Liver (tissue), 10 donors: ENCODE measurements around the gene RNFT2. TPM values are rescaled to one million over a fixed set of nuclear protein-coding genes. Genes with fewer than 3 reads are reported as not detected.

Experiments
- DNase-seq: peaks from one replicate; pipeline ENCODE4 v3.0.0-alpha.2; 2017; ENCODE audit warnings: low spot score
- H3K27ac ChIP-seq, 2 donors: one replicate each; pipeline ENCODE4 v1.7.0; 2013; ENCODE audit warnings: inconsistent platforms in 2 of 2, low read length in 2 of 2, control low read depth in 1 of 2, low read depth in 1 of 2, mild to moderate bottlenecking in 1 of 2
- H3K27me3 ChIP-seq, 4 donors: one replicate each; pipeline versions ENCODE4 v1.6.1 to v1.7.0; 2013; ENCODE audit warnings: low read length in 3 of 4, inconsistent platforms in 1 of 4, mild to moderate bottlenecking in 1 of 4, moderate library complexity in 1 of 4; ENCODE audit not compliant: control insufficient read depth in 4 of 4, insufficient read depth in 4 of 4
- H3K36me3 ChIP-seq, 4 donors: one replicate each; pipeline versions ENCODE4 v1.6.1 to v1.7.0; 2013; ENCODE audit warnings: low read length in 3 of 4, mild to moderate bottlenecking in 3 of 4, low read depth in 1 of 4, moderate library complexity in 1 of 4; ENCODE audit not compliant: control insufficient read depth in 4 of 4, insufficient read depth in 3 of 4
- H3K4me1 ChIP-seq, 4 donors: one replicate each; pipeline versions ENCODE4 v1.6.1 to v1.7.0; 2013; ENCODE audit warnings: low read length in 3 of 4, mild to moderate bottlenecking in 3 of 4, moderate library complexity in 1 of 4; ENCODE audit not compliant: control insufficient read depth in 4 of 4, insufficient read depth in 4 of 4
- H3K4me3 ChIP-seq, 3 donors: one replicate each; pipeline versions ENCODE4 v1.6.1 to v1.7.0; 2013; ENCODE audit warnings: low read length in 3 of 3, control low read depth in 1 of 3, low read depth in 1 of 3, mild to moderate bottlenecking in 1 of 3
- H3K9ac ChIP-seq, 2 donors: one replicate each; pipeline ENCODE4 v1.7.0; 2013; ENCODE audit warnings: low read length in 2 of 2, mild to moderate bottlenecking in 2 of 2, moderate library complexity in 2 of 2, control low read depth in 1 of 2, low read depth in 1 of 2
- H3K9me3 ChIP-seq, 4 donors: one replicate each; pipeline versions ENCODE4 v1.6.1 to v1.7.0; 2013; ENCODE audit warnings: low read length in 3 of 4; ENCODE audit not compliant: control insufficient read depth in 4 of 4
- FOXA1 ChIP-seq: IDR thresholded peaks from 2 replicates; pipeline ENCODE4 v1.6.1; 2016; ENCODE audit warnings: antibody characterized with exemption
- FOXA2 ChIP-seq: IDR thresholded peaks from 2 replicates; pipeline ENCODE4 v1.6.1; 2016; ENCODE audit warnings: antibody characterized with exemption
- GABPA ChIP-seq, 2 donors: IDR thresholded peaks in 1 of 2; conservative IDR thresholded peaks in 1 of 2; 2 replicates each; pipeline ENCODE4 v1.6.1; 2016; ENCODE audit warnings: antibody characterized with exemption in 2 of 2, mild to moderate bottlenecking in 1 of 2, moderate library complexity in 1 of 2
- HNF4A ChIP-seq, 2 donors: conservative IDR thresholded peaks; 2 replicates each; pipeline ENCODE4 v1.6.1; 2016; ENCODE audit warnings: antibody characterized with exemption in 2 of 2, mild to moderate bottlenecking in 2 of 2
- NR2F2 ChIP-seq: IDR thresholded peaks from 2 replicates; pipeline ENCODE4 v1.6.1; 2016; ENCODE audit warnings: antibody characterized with exemption
- RXRA ChIP-seq, 2 donors: IDR thresholded peaks; 2 replicates each; pipeline ENCODE4 v1.6.1; 2017 to 2018; ENCODE audit warnings: antibody characterized with exemption in 2 of 2, mild to moderate bottlenecking in 1 of 2
- WGBS: extraction: QIAGEN DNeasy Blood & Tissue Kit; methylation state at CpG from one replicate; pipeline ENCODE4 v1.1.7; 2013; 5-methylcytosine and 5-hydroxymethylcytosine counted together
- polyA plus RNA-seq, 2 donors: library from polyadenylated mRNA; stranded (reverse) in 1 of 2; unstranded in 1 of 2; fragments of 200-250 nt in 1 of 2; fragments of >200 nt in 1 of 2; fragmentation: Nextera tagmentation in 1 of 2; extraction: Ambion mirVana in 1 of 2; gene quantifications; one replicate each; pipeline versions ENCODE4 v1.2.1 to v1.2.3, GENCODE V29; 2013 to 2015
- small RNA-seq: library from RNA; depleted of rRNA; stranded (forward); fragments of <200 nt; gene quantifications from one replicate; pipeline ENCODE3, GENCODE V24; 2014
- total RNA-seq, 2 donors: library from RNA; depleted of rRNA; stranded (reverse); fragments of >200 nt; gene quantifications; one replicate each; pipeline ENCODE4 v1.2.3, GENCODE V29; 2014
- TF ChIP-seq, protein P1 (sequence below): IDR thresholded peaks from 2 replicates; pipeline ENCODE4 v1.6.1; 2016; ENCODE audit warnings: antibody characterized with exemption
- TF ChIP-seq, protein P2 (sequence below): IDR thresholded peaks from 2 replicates; pipeline ENCODE4 v1.6.1; 2016; ENCODE audit warnings: antibody characterized with exemption
- TF ChIP-seq, protein P3 (sequence below): IDR thresholded peaks from 2 replicates; pipeline ENCODE4 v1.6.1; 2016; ENCODE audit warnings: antibody characterized with exemption
- donor health status: healthy.
- donor health status: healthy.
- donor health status: healthy.
- donor health status: healthy.
- donor health status: healthy.

RNFT2 gene
- total and polyA plus RNA-seq, 4 donors, result 0.13 to 1.4 (median 0.19) TPM

DNA sequence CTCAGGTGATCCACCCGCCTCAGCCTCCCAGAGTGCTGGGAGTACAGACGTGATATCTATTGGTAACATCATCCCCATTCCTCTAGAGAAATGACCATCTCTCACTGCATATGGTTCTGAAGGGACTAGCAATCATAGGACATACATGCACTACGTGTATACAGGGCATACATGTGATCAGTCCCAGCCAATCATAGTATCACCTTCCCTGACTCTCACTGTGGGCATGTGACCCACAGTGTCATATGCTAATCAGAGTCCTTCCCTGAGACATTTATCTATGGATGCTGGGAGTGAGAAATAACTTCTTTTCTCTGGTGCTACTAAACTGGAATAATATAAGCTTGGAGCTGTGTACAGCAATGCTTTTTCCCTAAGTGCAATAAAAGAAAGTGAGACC is 160.6 kb downstream of the RNFT2 start (continued):
- TF ChIP-seq, protein P1, sequence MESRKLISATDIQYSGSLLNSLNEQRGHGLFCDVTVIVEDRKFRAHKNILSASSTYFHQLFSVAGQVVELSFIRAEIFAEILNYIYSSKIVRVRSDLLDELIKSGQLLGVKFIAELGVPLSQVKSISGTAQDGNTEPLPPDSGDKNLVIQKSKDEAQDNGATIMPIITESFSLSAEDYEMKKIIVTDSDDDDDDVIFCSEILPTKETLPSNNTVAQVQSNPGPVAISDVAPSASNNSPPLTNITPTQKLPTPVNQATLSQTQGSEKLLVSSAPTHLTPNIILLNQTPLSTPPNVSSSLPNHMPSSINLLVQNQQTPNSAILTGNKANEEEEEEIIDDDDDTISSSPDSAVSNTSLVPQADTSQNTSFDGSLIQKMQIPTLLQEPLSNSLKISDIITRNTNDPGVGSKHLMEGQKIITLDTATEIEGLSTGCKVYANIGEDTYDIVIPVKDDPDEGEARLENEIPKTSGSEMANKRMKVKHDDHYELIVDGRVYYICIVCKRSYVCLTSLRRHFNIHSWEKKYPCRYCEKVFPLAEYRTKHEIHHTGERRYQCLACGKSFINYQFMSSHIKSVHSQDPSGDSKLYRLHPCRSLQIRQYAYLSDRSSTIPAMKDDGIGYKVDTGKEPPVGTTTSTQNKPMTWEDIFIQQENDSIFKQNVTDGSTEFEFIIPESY, result no peak
- TF ChIP-seq HNF4A (conservative IDR thresholded peaks at IDR 0.05) (no peak), GABPA (IDR thresholded peaks at IDR 0.05 in 1 of 2, conservative IDR thresholded peaks at IDR 0.05 in 1 of 2) (no peak)

DNA sequence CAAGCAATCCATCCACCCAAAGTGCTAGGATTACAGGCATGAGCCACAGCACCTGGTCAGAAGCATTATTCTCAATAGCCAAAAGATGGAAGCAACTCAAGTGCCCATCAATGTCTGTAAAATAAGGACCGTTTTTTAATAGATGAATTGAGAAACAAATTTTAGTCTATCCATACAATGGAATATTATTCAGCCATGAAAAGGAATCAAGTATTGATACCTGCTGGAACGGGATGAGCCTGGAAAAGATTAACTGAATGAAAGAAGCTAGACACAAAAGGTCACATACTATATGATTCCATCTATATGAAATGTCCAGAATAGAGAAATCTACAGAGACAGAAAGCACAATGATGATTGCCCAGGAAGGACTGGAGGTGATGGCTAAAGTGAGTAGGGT is 163.5 kb downstream of the RNFT2 start:
- H3K27ac ChIP-seq, result no peak overlapping the region
- no peak for DNase-seq
- H3K4me3 ChIP-seq, result no peak overlapping the region
- no peaks in the 10 kb centered on the region for H3K36me3 ChIP-seq
- TF ChIP-seq NR2F2, result no peak
- no peak for TF ChIP-seq FOXA2
- no peak for TF ChIP-seq HNF4A (conservative IDR thresholded peaks at IDR 0.05)
- no peak for TF ChIP-seq GABPA (IDR thresholded peaks at IDR 0.05 in 1 of 2, conservative IDR thresholded peaks at IDR 0.05 in 1 of 2)
- TF ChIP-seq, protein P2, sequence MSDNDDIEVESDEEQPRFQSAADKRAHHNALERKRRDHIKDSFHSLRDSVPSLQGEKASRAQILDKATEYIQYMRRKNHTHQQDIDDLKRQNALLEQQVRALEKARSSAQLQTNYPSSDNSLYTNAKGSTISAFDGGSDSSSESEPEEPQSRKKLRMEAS, result no peak
- TF ChIP-seq, protein P3, sequence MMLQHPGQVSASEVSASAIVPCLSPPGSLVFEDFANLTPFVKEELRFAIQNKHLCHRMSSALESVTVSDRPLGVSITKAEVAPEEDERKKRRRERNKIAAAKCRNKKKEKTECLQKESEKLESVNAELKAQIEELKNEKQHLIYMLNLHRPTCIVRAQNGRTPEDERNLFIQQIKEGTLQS, result no peak
- no peak for TF ChIP-seq RXRA (IDR thresholded peaks at IDR 0.05)
- no peak for TF ChIP-seq FOXA1
- H3K27me3 ChIP-seq, result peaks cover 0 to 9% (median 0%) of the 10 kb centered on the region in 4 donors
- H3K9me3 ChIP-seq, result no peaks in the 10 kb centered on the region
- WGBS, result 74% methylated on average over 2 of the region's 2 CpGs
- H3K9ac ChIP-seq, result no peak overlapping the region
- no peaks in the 10 kb centered on the region for H3K4me1 ChIP-seq

Small RNA genes lying within 50 kb of the gene (small RNA-seq; reads per million reads assigned to genes)
- gene RNU6-558P, result not detected

Other genes starting within 250 kb of the RNFT2 start
- not detected for gene MAP1LC3B2, start 178.9 kb upstream of the RNFT2 start, total RNA-seq
- 1 to 10 TPM; 1.3 to 7.7 TPM for gene MAP1LC3B2, start 178.9 kb upstream of the RNFT2 start, polyA plus RNA-seq
- gene SPRING1, start 246 bp upstream of the RNFT2 start, total RNA-seq, result 10 to 100 TPM in 1 of 2 donors, 1 to 10 TPM in 1; 8.1 to 11.7 TPM
- gene SPRING1, start 246 bp upstream of the RNFT2 start, polyA plus RNA-seq, result 1 to 10 TPM; 6.0 to 8.7 TPM
- gene HRK, start 143.1 kb downstream of the RNFT2 start, total RNA-seq, result under 1 TPM in 1 of 2 donors, not detected in 1; 0.14 TPM
- not detected for gene HRK, start 143.1 kb downstream of the RNFT2 start, polyA plus RNA-seq
- 1 to 10 TPM; 6.4 to 7.1 TPM for gene FBXW8, start 172.6 kb downstream of the RNFT2 start, total RNA-seq
- 1 to 10 TPM; 1.9 to 3.4 TPM for gene FBXW8, start 172.6 kb downstream of the RNFT2 start, polyA plus RNA-seq